GM10266 (cell line): Measurements from ENCODE around the gene CACNA1B.

Source experiments
- DNase-seq: peaks from one replicate; pipeline ENCODE4 v3.0.0; 2012; ENCODE audit errors: extremely low spot score
- TF ChIP-seq, protein P1 (sequence below): IDR thresholded peaks from 2 replicates; pipeline ENCODE4 v1.5.1; 2012; ENCODE audit warnings: mild to moderate bottlenecking, low read depth; ENCODE audit not compliant: control insufficient read depth, insufficient read depth; ENCODE audit errors: missing control alignments

The CACNA1B gene

GRCh38 chr9:138070815-138071214, 193.2 kb downstream of the CACNA1B start:
- no peak for DNase-seq
- TF ChIP-seq, protein P1, sequence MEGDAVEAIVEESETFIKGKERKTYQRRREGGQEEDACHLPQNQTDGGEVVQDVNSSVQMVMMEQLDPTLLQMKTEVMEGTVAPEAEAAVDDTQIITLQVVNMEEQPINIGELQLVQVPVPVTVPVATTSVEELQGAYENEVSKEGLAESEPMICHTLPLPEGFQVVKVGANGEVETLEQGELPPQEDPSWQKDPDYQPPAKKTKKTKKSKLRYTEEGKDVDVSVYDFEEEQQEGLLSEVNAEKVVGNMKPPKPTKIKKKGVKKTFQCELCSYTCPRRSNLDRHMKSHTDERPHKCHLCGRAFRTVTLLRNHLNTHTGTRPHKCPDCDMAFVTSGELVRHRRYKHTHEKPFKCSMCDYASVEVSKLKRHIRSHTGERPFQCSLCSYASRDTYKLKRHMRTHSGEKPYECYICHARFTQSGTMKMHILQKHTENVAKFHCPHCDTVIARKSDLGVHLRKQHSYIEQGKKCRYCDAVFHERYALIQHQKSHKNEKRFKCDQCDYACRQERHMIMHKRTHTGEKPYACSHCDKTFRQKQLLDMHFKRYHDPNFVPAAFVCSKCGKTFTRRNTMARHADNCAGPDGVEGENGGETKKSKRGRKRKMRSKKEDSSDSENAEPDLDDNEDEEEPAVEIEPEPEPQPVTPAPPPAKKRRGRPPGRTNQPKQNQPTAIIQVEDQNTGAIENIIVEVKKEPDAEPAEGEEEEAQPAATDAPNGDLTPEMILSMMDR, result no peak

DNA sequence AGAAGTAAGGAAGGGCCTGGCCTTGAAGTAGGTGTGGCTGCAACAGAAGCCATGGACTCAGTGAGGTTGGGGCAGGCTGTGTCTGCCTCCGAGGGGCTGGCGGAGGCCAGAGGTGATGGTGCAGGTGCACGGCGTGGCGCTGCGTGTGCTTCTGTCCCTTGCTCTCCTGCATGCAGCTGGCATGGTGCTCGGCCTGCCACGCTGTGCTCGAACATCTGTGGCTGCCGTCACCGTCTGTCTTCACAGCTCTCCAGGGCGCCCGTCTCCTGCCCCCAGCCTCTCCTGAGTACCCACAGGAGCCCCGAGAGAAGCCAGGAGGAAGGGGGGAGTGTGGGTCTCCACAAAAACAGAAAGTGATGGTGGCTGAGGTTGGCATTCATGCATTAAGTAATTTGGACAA, 193.7 kb downstream of the CACNA1B start:
- no peak for DNase-seq
- TF ChIP-seq, protein P1, result no peak

- TF ChIP-seq, protein P1, result no peak
- DNase-seq, result no peak
These were observed 194.1 kb downstream of the CACNA1B start for GRCh38 chr9:138071731-138072130.

DNA sequence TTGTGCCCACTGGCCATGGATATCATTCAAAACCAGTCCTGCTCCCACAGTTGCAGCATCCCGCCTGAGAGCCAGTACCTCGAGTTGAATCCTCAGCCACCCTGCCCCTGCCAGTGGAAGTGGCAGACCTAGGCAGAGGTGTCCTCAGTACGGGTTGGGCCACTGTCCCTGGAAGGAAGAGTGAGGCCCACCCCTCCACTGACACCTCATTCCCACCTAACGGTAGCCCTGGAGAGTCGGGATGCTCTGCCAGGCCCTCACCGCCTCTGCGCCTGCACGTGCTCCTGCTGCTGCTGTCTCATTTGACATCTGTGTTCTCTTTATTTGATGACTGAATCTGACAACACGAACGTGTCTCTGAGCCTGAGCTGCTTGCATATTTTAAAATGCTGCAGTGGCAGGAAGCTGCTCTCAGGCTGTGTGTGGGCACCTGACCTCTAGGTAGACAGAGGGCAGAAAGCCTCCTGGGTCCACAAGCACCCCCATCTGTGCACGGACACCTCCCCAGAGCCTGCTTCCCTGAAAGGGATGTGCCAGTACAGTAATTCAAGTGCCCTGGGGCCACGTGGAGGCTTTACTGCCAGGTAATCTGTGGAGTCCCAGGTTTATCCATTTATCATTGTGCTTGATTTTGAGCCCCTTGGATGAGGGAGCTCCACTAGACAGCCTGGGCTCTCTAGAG, 194.7 kb downstream of the CACNA1B start:
- no peak for DNase-seq
- TF ChIP-seq, protein P1, result no peak

DNA sequence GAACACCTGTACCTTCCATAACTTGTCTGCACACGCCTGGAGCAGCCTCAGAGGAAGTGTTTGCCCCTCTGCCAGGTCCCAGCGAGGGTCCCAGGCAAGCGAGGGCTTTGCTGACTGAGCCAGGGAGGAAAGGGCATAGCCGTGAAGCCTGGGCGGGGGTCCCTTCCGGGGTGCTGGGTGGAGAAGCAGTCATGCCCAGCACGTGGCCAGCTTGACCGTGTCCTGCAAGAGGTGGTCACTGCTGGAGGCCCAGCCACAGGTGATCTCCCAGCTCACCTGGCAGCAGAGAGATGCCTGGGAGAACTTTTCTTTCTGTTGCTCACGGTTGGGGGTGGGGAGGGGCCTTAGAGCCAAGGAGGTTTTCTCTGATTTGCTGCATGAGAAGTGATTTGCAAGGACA, 195.3 kb downstream of the CACNA1B start:
- DNase-seq, result no peak
- TF ChIP-seq, protein P1, result no peak

DNA sequence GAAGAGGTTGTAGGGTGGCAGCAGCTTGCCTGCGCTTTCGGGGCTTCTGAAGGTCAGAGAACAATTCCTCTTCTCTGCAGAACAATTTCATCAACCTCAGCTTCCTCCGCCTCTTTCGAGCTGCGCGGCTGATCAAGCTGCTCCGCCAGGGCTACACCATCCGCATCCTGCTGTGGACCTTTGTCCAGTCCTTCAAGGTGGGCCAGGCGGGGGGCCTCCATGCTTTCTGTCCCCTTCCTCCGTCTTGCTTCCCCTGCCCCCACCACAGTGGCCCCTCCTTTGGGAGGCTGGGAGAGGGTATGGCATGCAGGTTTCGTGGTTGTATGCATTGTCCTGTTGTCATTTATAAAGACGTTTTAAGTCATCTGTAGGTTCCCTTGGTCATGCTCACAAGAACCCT, 195.8 kb downstream of the CACNA1B start:
- DNase-seq, result no peak
- TF ChIP-seq, protein P1, result no peak

GRCh38 chr9:138073808-138074207, 196.2 kb downstream of the CACNA1B start:
- no peak for DNase-seq
- TF ChIP-seq, protein P1, result no peak
